ENCODE measurements around the gene MARF1.
"Not testable (repeated sequence)": the region's sequence is repeated elsewhere in the genome, so short reads cannot be mapped to it uniquely, and the experiment has no call there.

Gene MARF1

DNA sequence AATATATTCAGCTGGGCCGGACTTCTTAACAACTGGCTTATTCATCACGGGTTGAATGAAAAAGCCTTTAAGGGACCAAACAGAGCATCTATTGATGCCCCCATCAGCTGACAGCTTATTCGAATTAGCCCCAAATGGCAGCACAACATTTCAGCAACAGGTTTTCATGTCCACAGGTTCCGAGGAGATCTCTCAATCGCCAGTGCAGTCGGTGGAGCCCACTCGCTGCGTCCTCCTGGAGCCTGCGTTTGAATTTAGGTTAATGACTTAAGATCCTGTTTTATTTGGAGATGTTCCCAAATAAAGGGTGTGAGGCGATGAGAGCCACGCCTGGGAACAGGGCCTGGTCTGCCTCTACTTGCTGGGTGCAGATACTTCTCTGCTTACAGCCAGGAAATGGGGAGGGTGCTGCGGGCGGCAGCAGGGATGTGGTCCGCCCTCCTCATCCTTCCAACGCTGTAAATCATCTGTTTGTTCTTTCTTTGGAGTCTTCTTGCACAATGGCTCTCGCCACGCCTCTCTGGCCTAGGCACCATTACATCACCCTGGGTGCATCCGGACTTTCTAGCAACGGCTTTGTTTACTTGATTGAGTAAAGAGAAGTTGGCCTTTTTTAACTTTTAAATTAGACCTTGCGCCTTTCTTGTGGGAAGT lies 29.7 kb upstream of the MARF1 start:
- H3K27me3 ChIP-seq (replicated peaks; ENCODE audit: control insufficient read depth, insufficient read depth, low read length) = no peaks in the 10 kb centered on the region
- H3K36me3 ChIP-seq (ENCODE audit: control insufficient read depth, insufficient read depth, low read length) = peaks cover 38% of the 10 kb centered on the region
- no peak overlapping the region for H3K4me3 ChIP-seq (replicated peaks; ENCODE audit: low read depth, low read length)
- no peak for DNase-seq (ENCODE audit: extremely low read depth, insufficient read length)
- TF ChIP-seq, protein P1, sequence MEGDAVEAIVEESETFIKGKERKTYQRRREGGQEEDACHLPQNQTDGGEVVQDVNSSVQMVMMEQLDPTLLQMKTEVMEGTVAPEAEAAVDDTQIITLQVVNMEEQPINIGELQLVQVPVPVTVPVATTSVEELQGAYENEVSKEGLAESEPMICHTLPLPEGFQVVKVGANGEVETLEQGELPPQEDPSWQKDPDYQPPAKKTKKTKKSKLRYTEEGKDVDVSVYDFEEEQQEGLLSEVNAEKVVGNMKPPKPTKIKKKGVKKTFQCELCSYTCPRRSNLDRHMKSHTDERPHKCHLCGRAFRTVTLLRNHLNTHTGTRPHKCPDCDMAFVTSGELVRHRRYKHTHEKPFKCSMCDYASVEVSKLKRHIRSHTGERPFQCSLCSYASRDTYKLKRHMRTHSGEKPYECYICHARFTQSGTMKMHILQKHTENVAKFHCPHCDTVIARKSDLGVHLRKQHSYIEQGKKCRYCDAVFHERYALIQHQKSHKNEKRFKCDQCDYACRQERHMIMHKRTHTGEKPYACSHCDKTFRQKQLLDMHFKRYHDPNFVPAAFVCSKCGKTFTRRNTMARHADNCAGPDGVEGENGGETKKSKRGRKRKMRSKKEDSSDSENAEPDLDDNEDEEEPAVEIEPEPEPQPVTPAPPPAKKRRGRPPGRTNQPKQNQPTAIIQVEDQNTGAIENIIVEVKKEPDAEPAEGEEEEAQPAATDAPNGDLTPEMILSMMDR (IDR thresholded peaks at IDR 0.05; ENCODE audit: insufficient read depth, low read length, poor library complexity, severe bottlenecking) = no peak

DNA sequence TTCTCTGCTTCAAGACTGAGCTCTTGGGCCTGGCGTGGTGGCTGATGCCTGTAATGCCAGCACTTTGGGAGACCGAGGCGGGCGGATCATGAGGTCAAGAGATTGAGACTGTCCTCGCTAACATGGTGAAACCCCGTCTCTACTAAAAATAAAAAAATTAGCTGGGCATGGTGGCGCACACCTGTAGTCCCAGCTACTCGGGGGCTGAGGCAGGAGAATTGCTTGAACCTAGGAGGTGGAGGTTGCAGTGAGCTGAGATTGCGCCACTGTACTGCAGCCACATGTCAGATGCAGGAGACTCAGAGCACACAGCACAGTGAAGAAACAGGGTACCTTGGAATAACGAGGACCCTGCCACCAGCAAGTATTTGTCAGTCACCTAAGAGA lies 29.2 kb upstream of the MARF1 start:
- not testable (repeated sequence) for DNase-seq (ENCODE audit: extremely low read depth, insufficient read length); H3K4me3 ChIP-seq (replicated peaks; ENCODE audit: low read depth, low read length); H3K27me3 ChIP-seq (replicated peaks; ENCODE audit: control insufficient read depth, insufficient read depth, low read length)
- peaks cover 37% of the 10 kb centered on the region for H3K36me3 ChIP-seq (ENCODE audit: control insufficient read depth, insufficient read depth, low read length)

DNA sequence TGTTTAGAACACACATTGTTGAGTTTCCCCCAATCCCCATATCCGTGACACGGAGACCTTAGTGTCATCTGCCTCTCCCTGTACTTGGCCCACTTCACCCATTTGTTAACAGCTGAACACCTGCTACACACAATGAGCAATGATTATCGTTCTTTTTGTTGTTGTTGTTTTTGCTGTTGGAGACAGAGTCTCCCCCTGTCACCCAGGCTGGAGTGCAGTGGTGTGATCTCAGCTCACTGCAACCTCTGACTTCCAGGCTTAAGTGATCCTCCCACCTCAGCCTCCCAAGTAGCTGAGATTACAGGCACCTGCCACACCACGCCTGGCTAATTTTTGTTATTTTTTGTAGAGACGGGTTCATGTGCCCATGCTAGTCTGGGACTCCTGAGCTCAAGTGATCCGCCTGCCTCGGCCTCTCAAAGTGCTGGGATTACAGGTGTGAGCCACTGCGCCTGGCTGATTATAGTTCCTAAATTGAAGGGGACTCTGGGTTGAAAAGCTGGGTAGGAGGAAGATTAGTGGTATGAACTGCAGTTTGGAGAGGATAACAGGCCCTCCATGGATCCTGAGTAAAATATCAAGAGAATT lies 28.7 kb upstream of the MARF1 start:
- TF ChIP-seq, protein P1 (IDR thresholded peaks at IDR 0.05; ENCODE audit: insufficient read depth, low read length, poor library complexity, severe bottlenecking) = no peak
- no peak for DNase-seq (ENCODE audit: extremely low read depth, insufficient read length)
- no peak overlapping the region for H3K4me3 ChIP-seq (replicated peaks; ENCODE audit: low read depth, low read length)
- H3K27me3 ChIP-seq (replicated peaks; ENCODE audit: control insufficient read depth, insufficient read depth, low read length) = no peaks in the 10 kb centered on the region
- H3K36me3 ChIP-seq (ENCODE audit: control insufficient read depth, insufficient read depth, low read length) = peaks cover 36% of the 10 kb centered on the region

DNA sequence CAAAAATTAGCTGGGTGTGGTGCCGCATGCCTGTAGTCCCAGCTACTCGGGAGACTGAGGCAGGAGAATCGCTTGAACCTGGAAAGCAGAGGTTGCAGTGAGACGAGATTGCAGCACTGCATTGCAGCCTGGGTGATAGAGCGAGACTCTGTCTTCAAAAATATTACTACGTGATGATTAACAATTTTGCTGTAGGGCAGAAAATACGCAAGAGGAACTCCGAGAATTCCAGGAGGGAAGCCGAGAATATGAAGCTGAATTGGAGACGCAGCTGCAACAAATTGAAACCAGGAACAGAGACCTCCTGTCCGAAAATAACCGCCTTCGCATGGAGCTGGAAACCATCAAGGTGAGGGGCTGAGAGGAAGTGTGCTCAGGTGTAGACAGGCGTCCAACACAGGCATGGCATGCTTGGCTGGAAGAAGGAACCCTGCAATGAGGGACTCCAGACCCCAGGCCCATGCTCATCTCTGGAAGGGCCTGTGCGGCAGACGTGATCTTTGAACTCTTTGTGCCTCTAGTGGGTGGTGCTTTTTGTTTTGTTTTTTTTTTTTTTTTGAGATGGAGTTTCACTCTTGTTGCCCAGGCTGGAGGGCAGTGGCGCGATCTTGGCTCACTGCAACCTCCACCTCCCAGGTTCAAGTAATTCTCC lies 24.3 kb upstream of the MARF1 start:
- no peak overlapping the region for H3K4me3 ChIP-seq (replicated peaks; ENCODE audit: low read depth, low read length)

DNA sequence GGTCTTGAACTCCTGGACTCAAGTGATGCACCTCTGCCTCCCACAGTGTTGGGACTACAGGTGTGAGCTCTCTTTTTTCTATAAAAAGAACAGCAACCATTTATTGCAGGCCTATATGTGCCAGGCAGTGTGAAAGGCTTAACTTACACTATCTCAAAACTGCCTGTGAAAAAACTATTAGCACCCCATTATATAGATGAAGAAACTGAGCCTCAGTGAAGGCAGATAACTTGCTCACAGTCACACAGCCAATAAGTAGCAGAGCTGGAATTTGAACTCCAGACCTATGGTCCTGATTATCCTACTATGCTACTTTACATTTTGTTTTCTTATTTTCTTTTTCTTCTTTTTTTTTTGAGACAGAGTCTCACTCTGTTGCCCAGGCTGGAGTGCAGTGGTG lies 22.2 kb upstream of the MARF1 start:
- H3K4me3 ChIP-seq (replicated peaks; ENCODE audit: low read depth, low read length) = no peak overlapping the region
- peaks cover 28% of the 10 kb centered on the region for H3K36me3 ChIP-seq (ENCODE audit: control insufficient read depth, insufficient read depth, low read length)
- TF ChIP-seq, protein P1 (IDR thresholded peaks at IDR 0.05; ENCODE audit: insufficient read depth, low read length, poor library complexity, severe bottlenecking) = no peak

More for the DNA sequence above, 24.3 kb upstream of the MARF1 start:
- TF ChIP-seq, protein P1 (IDR thresholded peaks at IDR 0.05; ENCODE audit: insufficient read depth, low read length, poor library complexity, severe bottlenecking) = no peak
- Histone ChIP-seq H3K36me3 (ENCODE audit: control insufficient read depth, insufficient read depth, low read length) (peaks cover 23% of the 10 kb centered on the region), H3K27me3 (replicated peaks; ENCODE audit: control insufficient read depth, insufficient read depth, low read length) (no peaks in the 10 kb centered on the region)
- no peak for DNase-seq (ENCODE audit: extremely low read depth, insufficient read length)

DNA sequence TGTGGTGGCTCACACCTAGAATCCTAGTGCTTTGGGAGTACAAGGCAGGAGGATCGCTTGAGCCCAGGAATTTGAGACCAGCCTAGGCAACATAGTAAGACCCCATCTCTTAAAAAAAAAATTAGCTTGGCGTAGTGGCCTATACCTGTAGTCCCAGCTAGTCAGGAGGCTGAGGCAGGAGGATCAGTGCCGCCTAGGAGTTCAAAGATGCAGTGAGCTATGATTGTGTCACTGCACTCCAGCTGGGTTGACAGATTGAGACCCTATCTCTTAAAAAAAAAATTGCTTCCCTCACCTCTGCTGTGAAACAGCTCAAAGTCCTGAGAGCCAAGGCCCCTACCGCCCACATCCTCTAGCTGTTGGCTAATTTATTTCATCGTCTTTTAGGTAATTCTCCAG lies 17.2 kb upstream of the MARF1 start:
- H3K27me3 ChIP-seq (replicated peaks; ENCODE audit: control insufficient read depth, insufficient read depth, low read length) = no peaks in the 10 kb centered on the region
- TF ChIP-seq, protein P1 (IDR thresholded peaks at IDR 0.05; ENCODE audit: insufficient read depth, low read length, poor library complexity, severe bottlenecking) = no peak
- DNase-seq (ENCODE audit: extremely low read depth, insufficient read length) = no peak
- no peak overlapping the region for H3K4me3 ChIP-seq (replicated peaks; ENCODE audit: low read depth, low read length)
- H3K36me3 ChIP-seq (ENCODE audit: control insufficient read depth, insufficient read depth, low read length) = peaks cover 20% of the 10 kb centered on the region

More for the DNA sequence above, 22.2 kb upstream of the MARF1 start:
- DNase-seq (ENCODE audit: extremely low read depth, insufficient read length) = no peak
- H3K27me3 ChIP-seq (replicated peaks; ENCODE audit: control insufficient read depth, insufficient read depth, low read length) = no peaks in the 10 kb centered on the region

Data from GM06990 (cell line).